ENCODE results near the gene MTG2. TPM values are rescaled to one million over a fixed set of nuclear protein-coding genes. Genes with fewer than 3 reads are reported as not detected.

MTG2 gene
- total RNA-seq, 1 experiment from 2014 or later = 56.8 TPM

- H3K27me3 ChIP-seq (ENCODE audit: control insufficient read depth, insufficient read depth, low read length) = no peaks in the 10 kb centered on the region
- TF ChIP-seq TCF7L2 (IDR thresholded peaks at IDR 0.05; ENCODE audit: low read depth, low read length) = no peak
- no peak for TF ChIP-seq CTCF (IDR thresholded peaks at IDR 0.05)
- TF ChIP-seq REST (IDR thresholded peaks at IDR 0.05; ENCODE audit: insufficient read depth in 1 of 2, low read depth in 2 of 2, low read length in 1 of 2) = no peak
- intact Hi-C loops (cut with micrococcal nuclease; ENCODE audit: unreplicated experiment) (no loop called here), in situ Hi-C loops (cut with HindIII; ENCODE audit: low pct_unique_long_range_greater_than_20kb, low sequenced_read_pairs) (no loop called here)
- no peaks in the 10 kb centered on the region for H3K9me3 ChIP-seq (ENCODE audit: control insufficient read depth, insufficient read depth, low read depth, low read length)
- no peaks in the 10 kb centered on the region; the same call in none of the 2 replicates for H3K4me1 ChIP-seq (ENCODE audit: control insufficient read depth, insufficient read depth, low read length)
- no TSS peak for BruUV-seq (replicated peaks)
- CTCF ChIA-PET = no interaction called here
- ATAC-seq = no peak
- H3K36me3 ChIP-seq (ENCODE audit: control insufficient read depth, insufficient read depth, low read length) = no peaks in the 10 kb centered on the region
- no peak overlapping the region for H3K4me3 ChIP-seq (ENCODE audit: low read depth in 2 of 2, low read length in 2 of 2)
- DNase-seq (ENCODE audit: low read depth, low spot score) = no peak
- H3K27ac ChIP-seq (ENCODE audit: low read length) = no peak overlapping the region
- POLR2A ChIA-PET = no interaction called here
These were observed 46.2 kb downstream of the MTG2 start for GRCh38 chr20:62228982-62229545.

- H3K27me3 ChIP-seq (ENCODE audit: control insufficient read depth, insufficient read depth, low read length) = no peaks in the 10 kb centered on the region
- in situ Hi-C loops (cut with HindIII; ENCODE audit: low pct_unique_long_range_greater_than_20kb, low sequenced_read_pairs) = no loop called here
- intact Hi-C loops (cut with micrococcal nuclease; ENCODE audit: unreplicated experiment) = no loop called here
These were observed 46.8 kb downstream of the MTG2 start for GRCh38 chr20:62229667-62230066.

More at GRCh38 chr20:62229667-62230066, 46.8 kb downstream of the MTG2 start:
- no peak for ATAC-seq
- Histone ChIP-seq H3K9me3 (ENCODE audit: control insufficient read depth, insufficient read depth, low read depth, low read length) (no peaks in the 10 kb centered on the region), H3K27ac (ENCODE audit: low read length) (no peak overlapping the region), H3K36me3 (ENCODE audit: control insufficient read depth, insufficient read depth, low read length) (no peaks in the 10 kb centered on the region), H3K4me1 (ENCODE audit: control insufficient read depth, insufficient read depth, low read length) (no peaks in the 10 kb centered on the region; the same call in none of the 2 replicates), H3K4me3 (ENCODE audit: low read depth in 2 of 2, low read length in 2 of 2) (no peak overlapping the region)
- no peak for DNase-seq (ENCODE audit: low read depth, low spot score)
- no TSS peak for BruUV-seq (replicated peaks)
- POLR2A ChIA-PET = no interaction called here
- CTCF ChIA-PET = no interaction called here
- TF ChIP-seq REST (IDR thresholded peaks at IDR 0.05; ENCODE audit: insufficient read depth in 1 of 2, low read depth in 2 of 2, low read length in 1 of 2) (no peak), SIN3A (IDR thresholded peaks at IDR 0.05; ENCODE audit: borderline replicate concordance, insufficient read depth, low read depth, low read length) (no peak), CTCF (IDR thresholded peaks at IDR 0.05) (no peak), TCF7L2 (IDR thresholded peaks at IDR 0.05; ENCODE audit: low read depth, low read length) (no peak), POLR2AphosphoS5 (IDR thresholded peaks at IDR 0.05; ENCODE audit: low read depth, low read length) (no peak)
